Thoracic aorta (tissue), 2 donors: ENCODE data around the gene CLCN4. TPM values are rescaled to one million over a fixed set of nuclear protein-coding genes. Genes with fewer than 3 reads are reported as not detected.

Experiments
- ATAC-seq: fragments of 150-250 bp; one replicate; pipeline ENCODE4 v1.8.0; 2017; ENCODE audit warnings: low read depth; ENCODE audit not compliant: insufficient number of reproducible peaks, low FRiP score
- DNase-seq: peaks from one replicate; pipeline ENCODE4 v3.0.0-alpha.2; 2020; ENCODE audit warnings: low spot score
- H3K27ac ChIP-seq, 2 donors: fragments of 200-600 bp; sonication (generic); 1 replicate in 1 of 2; 2 replicates in 1 of 2; pipeline ENCODE4 v1.5.1; 2016; ENCODE audit warnings: mild to moderate bottlenecking in 2 of 2, moderate library complexity in 2 of 2
- H3K27me3 ChIP-seq: fragments of 200-600 bp; sonication (generic); replicated peaks from 2 replicates; pipeline ENCODE4 v1.6.0; 2016; ENCODE audit warnings: mild to moderate bottlenecking; ENCODE audit not compliant: insufficient read depth
- H3K36me3 ChIP-seq: fragments of 200-600 bp; sonication (generic); one replicate; pipeline ENCODE4 v1.5.1; 2016
- H3K4me1 ChIP-seq, 2 donors: fragments of 200-600 bp; sonication (generic); 1 replicate in 1 of 2; 2 replicates in 1 of 2; pipeline versions ENCODE4 v1.5.1 to v1.6.0; 2016; ENCODE audit warnings: low read depth in 2 of 2, mild to moderate bottlenecking in 1 of 2; ENCODE audit not compliant: control insufficient read depth in 1 of 2
- H3K4me3 ChIP-seq: fragments of 200-600 bp; sonication (generic); 2 replicates; pipeline ENCODE4 v1.5.1; 2016; ENCODE audit warnings: mild to moderate bottlenecking
- H3K9me3 ChIP-seq: fragments of 200-600 bp; sonication (generic); 2 replicates; pipeline ENCODE4 v1.5.1; 2016
- CTCF ChIP-seq: fragments of 200-600 bp; sonication (generic); IDR thresholded peaks from one replicate; pipeline ENCODE4 v1.5.1; 2019; ENCODE audit warnings: antibody characterized with exemption
- total RNA-seq, 2 donors: library from RNA; depleted of rRNA; stranded (reverse); fragments of >200 nt; gene quantifications; one replicate each; pipeline versions ENCODE4 v1.1.0 to v1.2.3, GENCODE V29; 2016

Gene CLCN4
- total RNA-seq, 2 donors from 2014 or later: 3.5 to 5.6 TPM

- Histone ChIP-seq H3K36me3 (no peaks in the 10 kb centered on the region), H3K27ac (no peak overlapping the region), H3K4me1 (no peaks in the 10 kb centered on the region), H3K9me3 (no peaks in the 10 kb centered on the region), H3K27me3 (no peaks in the 10 kb centered on the region), H3K4me3 (no peak overlapping the region)
- no peak for ATAC-seq
- no peak for DNase-seq
- TF ChIP-seq CTCF: no peak
These were observed 74.7 kb downstream of the CLCN4 start for GRCh38 chrX:10231461-10231860.

DNA sequence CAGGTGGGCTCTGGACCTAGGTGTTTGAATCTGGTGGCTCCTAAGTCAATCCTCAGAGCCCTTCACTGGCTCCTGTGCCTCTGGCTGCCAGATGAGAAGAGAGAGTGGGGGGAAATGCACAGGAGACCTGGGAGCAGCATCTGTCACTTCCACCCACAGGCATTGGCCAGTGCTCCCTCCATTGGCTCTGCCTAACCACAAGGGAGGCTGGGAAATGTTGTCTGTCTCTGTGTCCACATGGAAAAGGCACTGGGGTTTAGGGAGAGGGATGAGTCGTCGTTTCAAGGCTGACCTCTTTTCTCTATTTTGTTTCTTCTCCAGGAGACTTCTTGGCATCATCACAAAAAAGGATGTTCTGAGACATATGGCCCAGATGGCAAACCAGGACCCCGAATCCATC is 76.4 kb downstream of the CLCN4 start:
- DNase-seq (no peak), ATAC-seq (no peak)
- Histone ChIP-seq H3K4me3 (no peak overlapping the region), H3K36me3 (no peaks in the 10 kb centered on the region), H3K9me3 (no peaks in the 10 kb centered on the region), H3K27ac (no peak overlapping the region), H3K4me1 (no peaks in the 10 kb centered on the region), H3K27me3 (no peaks in the 10 kb centered on the region)
- no peak for TF ChIP-seq CTCF

GRCh38 chrX:10233696-10234095 is 76.9 kb downstream of the CLCN4 start:
- TF ChIP-seq CTCF: no peak
- H3K4me1 ChIP-seq: no peaks in the 10 kb centered on the region
- DNase-seq: no peak
- no peaks in the 10 kb centered on the region for H3K27me3 ChIP-seq
- ATAC-seq: no peak
- H3K36me3 ChIP-seq: no peaks in the 10 kb centered on the region
- no peak overlapping the region for H3K27ac ChIP-seq
- H3K4me3 ChIP-seq: no peak overlapping the region
- no peaks in the 10 kb centered on the region for H3K9me3 ChIP-seq

DNA sequence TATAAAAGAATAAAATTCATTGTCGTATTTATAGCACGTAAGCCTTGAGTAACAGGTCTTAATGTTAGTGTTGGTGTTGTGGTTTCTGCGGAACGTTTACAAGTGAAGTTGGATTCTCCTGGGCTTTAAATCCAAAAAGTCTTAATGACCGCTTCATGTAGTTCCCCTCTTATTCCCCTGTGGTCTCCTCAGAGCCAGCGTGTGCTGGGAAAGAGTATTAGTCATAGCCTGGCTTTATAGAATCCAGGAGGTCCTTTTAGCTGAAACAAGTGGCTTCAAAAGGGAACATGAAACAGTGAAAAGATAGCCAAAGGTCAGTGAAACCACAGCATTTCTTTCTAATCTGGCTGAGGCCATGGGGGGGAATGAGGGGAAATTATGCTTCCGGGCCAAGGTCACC is 79.1 kb downstream of the CLCN4 start:
- Histone ChIP-seq H3K4me1 (no peaks in the 10 kb centered on the region), H3K27ac (no peak overlapping the region), H3K4me3 (no peak overlapping the region), H3K27me3 (no peaks in the 10 kb centered on the region), H3K36me3 (no peaks in the 10 kb centered on the region), H3K9me3 (no peaks in the 10 kb centered on the region)
- ATAC-seq: no peak
- TF ChIP-seq CTCF: no peak
- DNase-seq: no peak

DNA sequence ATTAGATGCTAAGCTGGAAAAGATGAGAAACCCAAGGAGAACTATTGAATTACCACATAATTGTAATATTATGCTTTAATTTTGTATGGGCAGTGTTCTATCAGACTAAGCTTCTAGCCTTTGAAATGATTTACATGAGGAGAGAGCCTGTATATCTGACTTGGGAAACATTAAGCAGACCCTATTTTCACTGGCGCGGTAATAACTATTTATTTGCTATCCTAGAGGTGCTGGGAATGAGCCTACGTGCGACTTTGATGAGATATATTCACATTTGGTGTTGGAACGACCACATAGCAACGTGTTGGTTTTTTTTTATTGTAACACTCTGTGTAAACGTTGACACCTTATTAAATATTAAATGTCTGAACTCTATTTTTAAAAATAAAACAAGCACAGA is 80.5 kb downstream of the CLCN4 start:
- Histone ChIP-seq H3K4me3 (no peak overlapping the region), H3K27ac (no peak overlapping the region), H3K4me1 (no peaks in the 10 kb centered on the region), H3K27me3 (no peaks in the 10 kb centered on the region), H3K9me3 (no peaks in the 10 kb centered on the region), H3K36me3 (no peaks in the 10 kb centered on the region)
- DNase-seq (no peak), ATAC-seq (no peak)
- TF ChIP-seq CTCF: no peak
